HG03175 (cell line): ENCODE measurements around the gene TMEM150B.
A peak's percentile ranks its signal among the peaks of the same experiment; 100 is the strongest.

Experiments used
- ATAC-seq: cut with Tn5 transposase; IDR thresholded peaks from one replicate; pipeline ENCODE4 v1.9.1; 2021; ENCODE audit warnings: mild to moderate bottlenecking, moderate library complexity; ENCODE audit not compliant: unreplicated experiment

The TMEM150B gene

GRCh38 chr19:55279770-55280643, 45.1 kb downstream of the TMEM150B start, which contains the start of gene HSPBP1:
HSPBP1 (minus strand) TSS chr19:55280110; CDS start chr19:55279608, 502 bp downstream.
- peak; percentile 75 for ATAC-seq

- no peak for ATAC-seq
These were observed 45.8 kb downstream of the TMEM150B start for GRCh38 chr19:55279340-55279739.

GRCh38 chr19:55278391-55279135, 46.6 kb downstream of the TMEM150B start:
- no peak for ATAC-seq

GRCh38 chr19:55277494-55277893, 47.6 kb downstream of the TMEM150B start:
- ATAC-seq = no peak

- no peak for ATAC-seq
These were observed 48.3 kb downstream of the TMEM150B start for GRCh38 chr19:55276720-55277430.

- peak; percentile 51 for ATAC-seq
These were observed 49.1 kb downstream of the TMEM150B start for GRCh38 chr19:55275851-55276719.

GRCh38 chr19:55273978-55274707, 51.0 kb downstream of the TMEM150B start:
- no peak for ATAC-seq

GRCh38 chr19:55272142-55272541, 53.0 kb downstream of the TMEM150B start:
- ATAC-seq = no peak

GRCh38 chr19:55270172-55270942, 54.8 kb downstream of the TMEM150B start:
- no peak for ATAC-seq

GRCh38 chr19:55269299-55269698, 55.8 kb downstream of the TMEM150B start:
- ATAC-seq = no peak

- no peak for ATAC-seq
These were observed 58.3 kb downstream of the TMEM150B start for GRCh38 chr19:55266840-55267239.

- ATAC-seq = no peak
These were observed 58.7 kb downstream of the TMEM150B start for GRCh38 chr19:55266404-55266803.

GRCh38 chr19:55265723-55266386, 59.3 kb downstream of the TMEM150B start:
- ATAC-seq = no peak

GRCh38 chr19:55265173-55265572, 60.0 kb downstream of the TMEM150B start:
- ATAC-seq = no peak

GRCh38 chr19:55264531-55264930, 60.6 kb downstream of the TMEM150B start:
- ATAC-seq = no peak
